GM19240 (cell line): Measurements from ENCODE around the gene AVEN.

Source experiments
- DNase-seq: peaks from one replicate; pipeline ENCODE4 v3.0.0; 2011; ENCODE audit warnings: low spot score; ENCODE audit not compliant: insufficient read length

Gene AVEN

GRCh38 chr15:33987444-33987843, 51.6 kb downstream of the AVEN start:
- DNase-seq = no peak

- no peak for DNase-seq
Observed at GRCh38 chr15:33985751-33986150, 53.3 kb downstream of the AVEN start.

GRCh38 chr15:33985287-33985686, 53.7 kb downstream of the AVEN start:
- DNase-seq = no peak

- no peak for DNase-seq
Observed at GRCh38 chr15:33982516-33982915, 56.5 kb downstream of the AVEN start.

GRCh38 chr15:33980159-33980558, 58.8 kb downstream of the AVEN start:
- DNase-seq = no peak

GRCh38 chr15:33975022-33975565, 63.9 kb downstream of the AVEN start:
- no peak for DNase-seq

GRCh38 chr15:33971811-33972210, 67.2 kb downstream of the AVEN start:
- no peak for DNase-seq

GRCh38 chr15:33968821-33969220, 70.2 kb downstream of the AVEN start:
- DNase-seq = no peak

- no peak for DNase-seq
Observed at GRCh38 chr15:33968224-33968623, 70.8 kb downstream of the AVEN start, which contains the start of gene CHRM5. TSS of gene CHRM5 (plus strand) at chr15:33968497. CDS start at chr15:34062718, 94,221 bp downstream.

- no peak for DNase-seq
Observed at GRCh38 chr15:33964665-33965040, 74.4 kb downstream of the AVEN start.

GRCh38 chr15:33963831-33964664, 75.0 kb downstream of the AVEN start:
- DNase-seq = no peak

- DNase-seq = no peak
Observed at GRCh38 chr15:33960549-33960935, 78.5 kb downstream of the AVEN start.

GRCh38 chr15:33959844-33960548, 79.0 kb downstream of the AVEN start:
- no peak for DNase-seq

- no peak for DNase-seq
Observed at GRCh38 chr15:33956397-33956796, 82.6 kb downstream of the AVEN start.

- DNase-seq = no peak
Observed at GRCh38 chr15:33955945-33956344, 83.1 kb downstream of the AVEN start.

- DNase-seq = no peak
Observed at GRCh38 chr15:33946152-33946551, 92.9 kb downstream of the AVEN start.

- DNase-seq = no peak
Observed at GRCh38 chr15:33941279-33942063, 97.5 kb downstream of the AVEN start.

- no peak for DNase-seq
Observed at GRCh38 chr15:33934921-33935320, 104.1 kb downstream of the AVEN start.

GRCh38 chr15:33934396-33934795, 104.6 kb downstream of the AVEN start:
- no peak for DNase-seq

GRCh38 chr15:33932734-33933133, 106.3 kb downstream of the AVEN start:
- DNase-seq = no peak

- DNase-seq = no peak
Observed at GRCh38 chr15:33926260-33926659, 112.7 kb downstream of the AVEN start.

- DNase-seq = no peak
Observed at GRCh38 chr15:33923446-33923845, 115.6 kb downstream of the AVEN start.
